IPS-20b (cell line): ENCODE measurements around the gene LSP1.

ENCODE experiments used
- H3K27ac ChIP-seq: one replicate; pipeline ENCODE4 v1.5.1; 2013; ENCODE audit warnings: low read length
- H3K27me3 ChIP-seq: 2 replicates; pipeline ENCODE4 v1.6.1; 2013; ENCODE audit warnings: mild to moderate bottlenecking, low read length, inconsistent platforms; ENCODE audit not compliant: insufficient read depth
- H3K36me3 ChIP-seq: 2 replicates; pipeline ENCODE4 v1.6.1; 2013; ENCODE audit warnings: low read depth, mild to moderate bottlenecking, inconsistent platforms, low read length, moderate library complexity; ENCODE audit not compliant: insufficient read depth
- H3K4me1 ChIP-seq: 2 replicates; pipeline ENCODE4 v1.6.1; 2013; ENCODE audit warnings: mild to moderate bottlenecking, control low read depth, inconsistent platforms, low read length, moderate library complexity; ENCODE audit not compliant: insufficient read depth
- H3K4me3 ChIP-seq: 2 replicates; pipeline ENCODE4 v1.5.1; 2013; ENCODE audit warnings: mild to moderate bottlenecking, low read length, inconsistent platforms
- H3K9ac ChIP-seq: 2 replicates; pipeline ENCODE4 v1.6.1; 2013; ENCODE audit warnings: low read depth, mild to moderate bottlenecking, inconsistent platforms, low read length, moderate library complexity
- H3K9me3 ChIP-seq: 2 replicates; pipeline ENCODE4 v1.6.1; 2013; ENCODE audit warnings: mild to moderate bottlenecking, low read depth, low read length, inconsistent platforms; ENCODE audit not compliant: insufficient read depth

Gene LSP1

GRCh38 chr11:1896923-1897322 is 44.0 kb downstream of the LSP1 start:
- Histone ChIP-seq H3K4me3 (no peak overlapping the region), H3K4me1 (peaks cover 4% of the 10 kb centered on the region; the same call in 1 of the 2 replicates), H3K27ac (no peak overlapping the region), H3K36me3 (no peaks in the 10 kb centered on the region), H3K9ac (no peak overlapping the region), H3K27me3 (no peaks in the 10 kb centered on the region), H3K9me3 (no peaks in the 10 kb centered on the region)

GRCh38 chr11:1899090-1899489 is 46.2 kb downstream of the LSP1 start:
- Histone ChIP-seq H3K9me3 (no peaks in the 10 kb centered on the region), H3K36me3 (no peaks in the 10 kb centered on the region), H3K4me1 (peaks cover 4% of the 10 kb centered on the region; the same call in 1 of the 2 replicates), H3K4me3 (no peak overlapping the region), H3K27ac (no peak overlapping the region), H3K9ac (no peak overlapping the region), H3K27me3 (no peaks in the 10 kb centered on the region)

GRCh38 chr11:1899686-1900085 is 46.8 kb downstream of the LSP1 start:
- H3K4me1 ChIP-seq, result peaks cover 4% of the 10 kb centered on the region; the same call in 1 of the 2 replicates
- no peak overlapping the region for H3K27ac ChIP-seq
- H3K9me3 ChIP-seq, result no peaks in the 10 kb centered on the region
- H3K27me3 ChIP-seq, result no peaks in the 10 kb centered on the region
- H3K9ac ChIP-seq, result no peak overlapping the region
- H3K4me3 ChIP-seq, result no peak overlapping the region
- no peaks in the 10 kb centered on the region for H3K36me3 ChIP-seq

GRCh38 chr11:1906181-1906580 is 53.3 kb downstream of the LSP1 start:
- no peaks in the 10 kb centered on the region for H3K36me3 ChIP-seq
- peak overlapping the region; percentile 25; the same call in 1 of the 2 replicates for H3K9ac ChIP-seq
- H3K27me3 ChIP-seq, result no peaks in the 10 kb centered on the region
- H3K4me3 ChIP-seq, result no peak overlapping the region
- H3K9me3 ChIP-seq, result no peaks in the 10 kb centered on the region
- H3K27ac ChIP-seq, result no peak overlapping the region
- H3K4me1 ChIP-seq, result peaks cover 22% of the 10 kb centered on the region

GRCh38 chr11:1906611-1907423 is 53.9 kb downstream of the LSP1 start:
- H3K4me3 ChIP-seq, result no peak overlapping the region

GRCh38 chr11:1908618-1909017 is 55.7 kb downstream of the LSP1 start:
- no peak overlapping the region for H3K27ac ChIP-seq
- H3K9ac ChIP-seq, result no peak overlapping the region; the same call in 1 of the 2 replicates

More at GRCh38 chr11:1906611-1907423, 53.9 kb downstream of the LSP1 start:
- Histone ChIP-seq H3K27ac (no peak overlapping the region), H3K36me3 (no peaks in the 10 kb centered on the region), H3K9me3 (no peaks in the 10 kb centered on the region), H3K9ac (peak overlapping the region; percentile 25; the same call in 1 of the 2 replicates), H3K27me3 (no peaks in the 10 kb centered on the region), H3K4me1 (peaks cover 19% of the 10 kb centered on the region)

GRCh38 chr11:1909524-1909923 is 56.6 kb downstream of the LSP1 start:
- no peak overlapping the region for H3K4me3 ChIP-seq
- H3K27me3 ChIP-seq, result no peaks in the 10 kb centered on the region
- no peak overlapping the region for H3K27ac ChIP-seq
- H3K9me3 ChIP-seq, result no peaks in the 10 kb centered on the region
- H3K9ac ChIP-seq, result no peak overlapping the region
- no peaks in the 10 kb centered on the region for H3K36me3 ChIP-seq
- H3K4me1 ChIP-seq, result peaks cover 19% of the 10 kb centered on the region

More at GRCh38 chr11:1908618-1909017, 55.7 kb downstream of the LSP1 start:
- Histone ChIP-seq H3K4me3 (no peak overlapping the region), H3K36me3 (no peaks in the 10 kb centered on the region), H3K4me1 (peaks cover 19% of the 10 kb centered on the region), H3K27me3 (no peaks in the 10 kb centered on the region), H3K9me3 (no peaks in the 10 kb centered on the region)

- H3K4me3 ChIP-seq, result no peak overlapping the region
- no peaks in the 10 kb centered on the region for H3K27me3 ChIP-seq
- H3K9me3 ChIP-seq, result no peaks in the 10 kb centered on the region
- H3K27ac ChIP-seq, result no peak overlapping the region
- no peaks in the 10 kb centered on the region for H3K36me3 ChIP-seq
- H3K4me1 ChIP-seq, result peaks cover 11% of the 10 kb centered on the region; the same call in 1 of the 2 replicates
- H3K9ac ChIP-seq, result no peak overlapping the region
Measured at GRCh38 chr11:1912289-1912878, 59.5 kb downstream of the LSP1 start.

- H3K27me3 ChIP-seq, result no peaks in the 10 kb centered on the region
- no peak overlapping the region for H3K4me3 ChIP-seq
- no peak overlapping the region for H3K9ac ChIP-seq
- peaks cover 4% of the 10 kb centered on the region; the same call in 1 of the 2 replicates for H3K4me1 ChIP-seq
- no peaks in the 10 kb centered on the region for H3K9me3 ChIP-seq
- H3K36me3 ChIP-seq, result no peaks in the 10 kb centered on the region
- no peak overlapping the region for H3K27ac ChIP-seq
Measured at GRCh38 chr11:1913271-1914060, 60.6 kb downstream of the LSP1 start.

- H3K27ac ChIP-seq, result no peak overlapping the region
- H3K4me3 ChIP-seq, result no peak overlapping the region
- H3K27me3 ChIP-seq, result no peaks in the 10 kb centered on the region
- H3K4me1 ChIP-seq, result no peaks in the 10 kb centered on the region
- H3K9me3 ChIP-seq, result no peaks in the 10 kb centered on the region
- H3K9ac ChIP-seq, result no peak overlapping the region
- H3K36me3 ChIP-seq, result no peaks in the 10 kb centered on the region
Measured at GRCh38 chr11:1915795-1916131, 62.9 kb downstream of the LSP1 start.

- Histone ChIP-seq H3K9ac (no peak overlapping the region), H3K36me3 (no peaks in the 10 kb centered on the region), H3K4me3 (no peak overlapping the region), H3K27me3 (no peaks in the 10 kb centered on the region), H3K9me3 (no peaks in the 10 kb centered on the region), H3K4me1 (no peaks in the 10 kb centered on the region), H3K27ac (no peak overlapping the region)
Measured at GRCh38 chr11:1916132-1916985, 63.5 kb downstream of the LSP1 start.
